A549 (cell line): ENCODE data around the gene OR2J3. TPM values are rescaled to one million over a fixed set of nuclear protein-coding genes. Genes with fewer than 3 reads are reported as not detected.

Experiments used
- ATAC-seq, 2 experiments: fragments of 200-7000 bp in 1 of 2; fragments of >200 bp in 1 of 2; cut with Nextera tagmentation in 1 of 2; cut with Tn5 transposase in 1 of 2; 3 replicates each; pipeline versions ENCODE4 v1.8.0 to v1.9.1; 2018 to 2020; ENCODE audit warnings: mild to moderate bottlenecking in 1 of 2, moderate library complexity in 1 of 2
- CTCF ChIA-PET: fragments of 300-600 bp; sonication (Branson Sonifier 250); formaldehyde crosslinking; extraction: SDS; loops from one replicate; lab custom pipeline; 2021; ENCODE audit warnings: antibody characterized with exemption, inconsistent platforms; lab: Yijun Ruan, JAX
- POLR2A ChIA-PET: fragments of 350-600 bp; formaldehyde crosslinking; extraction: SDS; loops from one replicate; lab custom pipeline; 2021; ENCODE audit warnings: antibody characterized with exemption, inconsistent platforms; lab: Yijun Ruan, JAX
- DNase-seq, 2 experiments: peaks; one replicate each; pipeline versions ENCODE4 v3.0.0 to v3.0.0-alpha.2; 2011 to 2016; ENCODE audit warnings: low read depth in 1 of 2, low spot score in 1 of 2
- FAIRE-seq: peaks from 2 replicates; lab custom pipeline; 2011; peaks lifted over from hg19 to GRCh38; lab: Jason Lieb, UNC
- H3K27ac ChIP-seq, 2 experiments: fragments of >200 bp; sonication (Bioruptor Twin); formaldehyde crosslinking; 3 replicates each; pipeline ENCODE4 v1.5.1; 2016 to 2017
- H3K4me1 ChIP-seq: fragments of >200 bp; sonication (Bioruptor Twin); formaldehyde crosslinking; 3 replicates; pipeline ENCODE4 v1.6.1; 2016
- H3K4me2 ChIP-seq: fragments of >200 bp; sonication (Bioruptor Twin); formaldehyde crosslinking; 3 replicates; pipeline ENCODE4 v1.6.1; 2016
- H3K4me3 ChIP-seq: fragments of >200 bp; sonication (Bioruptor Twin); formaldehyde crosslinking; 3 replicates; pipeline ENCODE4 v1.5.1; 2016
- H3K9me3 ChIP-seq: fragments of >200 bp; sonication (Bioruptor Twin); formaldehyde crosslinking; 3 replicates; pipeline ENCODE4 v1.6.1; 2016
- CEBPB ChIP-seq, 2 experiments: fragments of >200 bp in 1 of 2; sonication (Bioruptor Twin) in 1 of 2; formaldehyde crosslinking in 1 of 2; IDR thresholded peaks; 2 replicates each; pipeline ENCODE4 v1.6.1; 2012 to 2016
- E2F6 ChIP-seq: IDR thresholded peaks from 2 replicates; pipeline ENCODE4 v1.6.1; 2012; ENCODE audit warnings: low read depth, borderline replicate concordance
- ELK1 ChIP-seq: fragments of 150-350 bp; IDR thresholded peaks from 2 replicates; pipeline ENCODE4 v1.6.1; 2014; ENCODE audit warnings: low read depth, mild to moderate bottlenecking, low read length
- GATA3 ChIP-seq: IDR thresholded peaks from 2 replicates; pipeline ENCODE4 v1.6.1; 2012; ENCODE audit warnings: borderline replicate concordance
- HOXA7 ChIP-seq: fragments of 250-450 bp; sonication (Bioruptor Pico); IDR thresholded peaks from 2 replicates; pipeline ENCODE4 v1.5.0; 2020; ENCODE audit warnings: mild to moderate bottlenecking, moderate library complexity
- KDM1A ChIP-seq: fragments of 200-600 bp; sonication (generic); IDR thresholded peaks from 2 replicates; pipeline ENCODE4 v1.6.1; 2016; ENCODE audit warnings: low read depth, mild to moderate bottlenecking
- MAFK ChIP-seq: fragments of 450-650 bp; IDR thresholded peaks from 2 replicates; pipeline ENCODE4 v1.6.1; 2014; ENCODE audit not compliant: partially characterized antibody
- NPAS2 ChIP-seq: fragments of 250-450 bp; sonication (Bioruptor Pico); IDR thresholded peaks from 2 replicates; pipeline ENCODE4 v1.8.0; 2022; ENCODE audit warnings: mild to moderate bottlenecking, moderate library complexity, borderline replicate concordance
- PHF8 ChIP-seq: fragments of 200-600 bp; sonication (generic); IDR thresholded peaks from 2 replicates; pipeline ENCODE4 v1.6.1; 2016; ENCODE audit warnings: low read depth, mild to moderate bottlenecking, antibody characterized with exemption, moderate library complexity, borderline replicate concordance
- REST ChIP-seq: fragments of 200-600 bp; sonication (generic); IDR thresholded peaks from 2 replicates; pipeline ENCODE4 v1.6.1; 2016; ENCODE audit warnings: antibody characterized with exemption, mild to moderate bottlenecking, moderate library complexity
- SMC3 ChIP-seq: fragments of >200 bp; sonication (Bioruptor Twin); formaldehyde crosslinking; IDR thresholded peaks from 3 replicates; pipeline ENCODE4 v1.6.1; 2018; ENCODE audit warnings: inconsistent platforms
- SREBF2 ChIP-seq: fragments of 450-650 bp; IDR thresholded peaks from 2 replicates; pipeline ENCODE4 v1.6.1; 2014; ENCODE audit warnings: mild to moderate bottlenecking, moderate library complexity
- TFCP2L1 ChIP-seq: fragments of 250-450 bp; sonication (Bioruptor Pico); IDR thresholded peaks from 2 replicates; pipeline ENCODE4 v1.5.0; 2021; ENCODE audit warnings: mild to moderate bottlenecking
- TP53 ChIP-seq: fragments of 250-450 bp; sonication (Bioruptor Pico); IDR thresholded peaks from 2 replicates; pipeline ENCODE4 v1.5.0; 2021; ENCODE audit warnings: mild to moderate bottlenecking, moderate library complexity
- ZNF302 ChIP-seq: fragments of 250-450 bp; sonication (Bioruptor Pico); IDR thresholded peaks from 2 replicates; pipeline ENCODE4 v1.9.0; 2021; ENCODE audit warnings: inconsistent platforms, mild to moderate bottlenecking, moderate library complexity
- ZSCAN20 ChIP-seq: fragments of 250-450 bp; sonication (Bioruptor Pico); IDR thresholded peaks from 2 replicates; pipeline ENCODE4 v1.8.0; 2022; ENCODE audit warnings: mild to moderate bottlenecking, moderate library complexity
- WGBS: methylation state at CpG from one replicate; pipeline ENCODE4 v1.1.6; 2017; ENCODE audit errors: missing lambda C conversion rate; 5-methylcytosine and 5-hydroxymethylcytosine counted together
- polyA plus RNA-seq, 4 experiments: library from polyadenylated mRNA; depleted of rRNA in 3 of 4; stranded (reverse); fragments of >200 nt; fragmentation: RNase III in 1 of 4; extraction: RNeasy Plus Mini Kit Qiagen cat#74134 plus additional on column Dnase treatment in 1 of 4; gene quantifications; 2 replicates in 3 of 4; 3 replicates in 1 of 4; pipeline ENCODE4 v1.2.3, GENCODE V29; 2011 to 2017
- TF ChIP-seq, protein P1 (sequence below): fragments of >200 bp; sonication (Bioruptor Twin); formaldehyde crosslinking; IDR thresholded peaks from 3 replicates; pipeline ENCODE4 v1.5.1; 2016

Gene OR2J3
- polyA plus RNA-seq, 2 of the 4 experiments (the other 2 are of a cell fraction), result not detected

DNA sequence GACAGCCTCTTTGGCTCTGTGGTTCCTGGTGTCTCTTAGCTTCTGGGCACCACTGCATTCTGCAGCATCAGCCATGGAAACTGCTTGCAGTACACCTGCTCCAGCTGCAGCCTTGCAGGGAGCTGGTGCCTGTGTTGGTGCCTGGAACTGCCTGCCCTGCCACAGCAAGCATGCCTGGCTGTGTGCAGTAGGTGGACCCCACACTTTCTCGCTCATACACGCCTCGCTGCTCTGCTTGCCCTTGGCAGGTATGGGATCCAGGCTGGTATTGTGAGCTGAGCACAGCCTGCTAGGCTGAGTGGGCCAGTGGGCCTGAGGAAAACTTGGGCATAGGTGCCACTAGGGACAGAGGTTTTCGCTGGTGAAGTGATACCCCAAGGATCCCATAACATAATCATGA, 22.8 kb downstream of the OR2J3 start:
- peak in 1 of 2 experiments; percentile 43; a peak in 1 of 6 replicates for ATAC-seq
- H3K9me3 ChIP-seq, result no peaks in the 10 kb centered on the region
- H3K4me1 ChIP-seq, result no peaks in the 10 kb centered on the region
- 0% methylated on average over 1 of the region's 4 CpGs for WGBS
- CTCF ChIA-PET, result no interaction called here
- H3K27ac ChIP-seq, result no peak overlapping the region
- H3K4me3 ChIP-seq, result no peak overlapping the region
- no peak overlapping the region for H3K4me2 ChIP-seq
- POLR2A ChIA-PET, result no interaction called here
- TF ChIP-seq, protein P1, sequence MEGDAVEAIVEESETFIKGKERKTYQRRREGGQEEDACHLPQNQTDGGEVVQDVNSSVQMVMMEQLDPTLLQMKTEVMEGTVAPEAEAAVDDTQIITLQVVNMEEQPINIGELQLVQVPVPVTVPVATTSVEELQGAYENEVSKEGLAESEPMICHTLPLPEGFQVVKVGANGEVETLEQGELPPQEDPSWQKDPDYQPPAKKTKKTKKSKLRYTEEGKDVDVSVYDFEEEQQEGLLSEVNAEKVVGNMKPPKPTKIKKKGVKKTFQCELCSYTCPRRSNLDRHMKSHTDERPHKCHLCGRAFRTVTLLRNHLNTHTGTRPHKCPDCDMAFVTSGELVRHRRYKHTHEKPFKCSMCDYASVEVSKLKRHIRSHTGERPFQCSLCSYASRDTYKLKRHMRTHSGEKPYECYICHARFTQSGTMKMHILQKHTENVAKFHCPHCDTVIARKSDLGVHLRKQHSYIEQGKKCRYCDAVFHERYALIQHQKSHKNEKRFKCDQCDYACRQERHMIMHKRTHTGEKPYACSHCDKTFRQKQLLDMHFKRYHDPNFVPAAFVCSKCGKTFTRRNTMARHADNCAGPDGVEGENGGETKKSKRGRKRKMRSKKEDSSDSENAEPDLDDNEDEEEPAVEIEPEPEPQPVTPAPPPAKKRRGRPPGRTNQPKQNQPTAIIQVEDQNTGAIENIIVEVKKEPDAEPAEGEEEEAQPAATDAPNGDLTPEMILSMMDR, result no peak
- TF ChIP-seq GATA3 (no peak), NPAS2 (no peak), HOXA7 (CRISPR knock-in tag) (no peak)
- TF ChIP-seq, all 56 proteins: peak for 0
- FAIRE-seq (no peak), DNase-seq (no peak)

DNA sequence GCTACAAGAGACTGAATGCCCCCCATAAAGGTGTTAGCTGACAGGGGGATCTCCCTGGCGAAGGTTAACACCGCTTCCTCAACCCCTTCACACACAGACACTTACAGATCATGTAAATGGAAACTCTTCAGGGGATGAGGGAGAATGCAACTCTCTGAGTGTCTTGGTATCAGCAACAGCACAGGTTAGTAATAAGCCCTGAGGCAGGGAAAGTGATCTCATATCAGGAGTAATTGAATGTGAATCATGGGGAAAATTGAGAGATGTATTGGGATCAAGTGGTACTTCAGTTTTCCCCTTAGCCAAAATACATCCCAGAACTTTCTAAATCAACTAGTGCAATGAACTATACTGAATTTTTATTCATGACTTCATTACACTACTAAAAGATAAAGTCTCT, 23.8 kb downstream of the OR2J3 start:
- FAIRE-seq (no peak), ATAC-seq (no peak), DNase-seq (no peak)
- ChIA-PET POLR2A (no interaction called here), CTCF (no interaction called here)
- no peak for TF ChIP-seq TFCP2L1 (CRISPR knock-in tag)
- no peak for TF ChIP-seq E2F6
- no peak for TF ChIP-seq SREBF2
- TF ChIP-seq KDM1A, result no peak
- no peak overlapping the region for H3K4me2 ChIP-seq
- no peaks in the 10 kb centered on the region for H3K9me3 ChIP-seq
- H3K4me1 ChIP-seq, result no peaks in the 10 kb centered on the region
- H3K27ac ChIP-seq, result no peak overlapping the region
- H3K4me3 ChIP-seq, result no peak overlapping the region
- WGBS, result 21% methylated on average over 2 of the region's 2 CpGs

GRCh38 chr6:29137724-29138123, 29.9 kb downstream of the OR2J3 start:
- H3K27ac ChIP-seq, result no peak overlapping the region
- no peak for FAIRE-seq
- ChIA-PET CTCF (no interaction called here), POLR2A (no interaction called here)
- no peak for ATAC-seq
- WGBS, result 44% methylated on average over 4 of the region's 4 CpGs
- H3K4me2 ChIP-seq, result no peak overlapping the region
- H3K9me3 ChIP-seq, result no peaks in the 10 kb centered on the region
- H3K4me3 ChIP-seq, result no peak overlapping the region
- no peaks in the 10 kb centered on the region for H3K4me1 ChIP-seq
- DNase-seq, result no peak
- TF ChIP-seq MAFK, result no peak
- TF ChIP-seq TP53 (CRISPR knock-in tag), result no peak
- no peak for TF ChIP-seq ZSCAN20 (CRISPR knock-in tag)
- no peak for TF ChIP-seq CEBPB (IDR thresholded peaks at IDR 0.05)
- no peak for TF ChIP-seq ELK1
- TF ChIP-seq GATA3, result no peak
- no peak for TF ChIP-seq E2F6
- TF ChIP-seq ZNF302, result no peak
- no peak for TF ChIP-seq PHF8
- TF ChIP-seq REST, result no peak
- TF ChIP-seq SMC3, result no peak
- TF ChIP-seq NPAS2, result no peak
- TF ChIP-seq, all 56 proteins: peak for 0
